ENCODE data around the gene BMAL1.

BMAL1 gene

DNA sequence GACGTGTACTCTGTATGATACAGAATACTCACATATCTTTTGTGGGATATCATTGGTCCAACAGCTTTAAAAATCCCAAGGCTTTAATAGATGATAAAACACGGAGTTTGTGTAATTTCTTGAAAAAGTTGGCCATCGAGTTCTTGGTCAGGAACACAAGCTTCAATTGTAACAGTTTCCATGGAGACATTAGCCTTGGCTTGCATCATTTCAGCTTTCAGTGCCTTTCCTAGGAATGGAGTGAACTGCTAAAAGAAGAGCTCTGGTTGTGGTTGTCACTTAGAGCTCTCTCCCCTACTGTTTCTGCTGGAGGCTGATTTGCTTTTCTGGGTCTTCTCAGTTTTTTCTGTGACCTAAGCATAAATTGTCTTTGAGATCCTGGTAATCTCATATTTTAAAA lies 14.2 kb downstream of the BMAL1 start:
- no peak for DNase-seq (ENCODE audit: low spot score)

DNA sequence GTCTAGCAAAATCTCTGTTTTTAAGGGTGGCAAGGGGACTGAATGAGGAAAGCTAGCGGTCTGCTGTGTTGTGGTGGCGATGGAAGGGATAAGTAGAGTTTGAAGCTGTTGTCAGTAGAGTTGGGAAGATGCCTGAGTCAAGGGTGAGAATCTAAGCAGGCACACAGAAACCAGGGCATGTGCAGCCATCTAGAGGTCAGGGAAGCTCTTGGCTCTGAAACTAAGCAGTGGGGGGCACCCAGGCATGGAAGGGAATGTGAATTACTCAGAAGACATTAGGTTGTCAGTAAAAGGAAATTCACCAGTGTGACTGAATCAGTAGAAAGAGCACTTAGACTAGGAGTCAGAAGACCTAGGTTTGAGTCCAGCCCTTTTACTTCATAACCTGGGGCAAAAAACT lies 15.4 kb downstream of the BMAL1 start:
- no peak for DNase-seq (ENCODE audit: low spot score)

- no peak for DNase-seq (ENCODE audit: low spot score)
These were observed 16.6 kb downstream of the BMAL1 start for GRCh38 chr11:13294178-13294577.

GRCh38 chr11:13294771-13295579 lies 17.4 kb downstream of the BMAL1 start:
- no peak for DNase-seq (ENCODE audit: low spot score)

DNA sequence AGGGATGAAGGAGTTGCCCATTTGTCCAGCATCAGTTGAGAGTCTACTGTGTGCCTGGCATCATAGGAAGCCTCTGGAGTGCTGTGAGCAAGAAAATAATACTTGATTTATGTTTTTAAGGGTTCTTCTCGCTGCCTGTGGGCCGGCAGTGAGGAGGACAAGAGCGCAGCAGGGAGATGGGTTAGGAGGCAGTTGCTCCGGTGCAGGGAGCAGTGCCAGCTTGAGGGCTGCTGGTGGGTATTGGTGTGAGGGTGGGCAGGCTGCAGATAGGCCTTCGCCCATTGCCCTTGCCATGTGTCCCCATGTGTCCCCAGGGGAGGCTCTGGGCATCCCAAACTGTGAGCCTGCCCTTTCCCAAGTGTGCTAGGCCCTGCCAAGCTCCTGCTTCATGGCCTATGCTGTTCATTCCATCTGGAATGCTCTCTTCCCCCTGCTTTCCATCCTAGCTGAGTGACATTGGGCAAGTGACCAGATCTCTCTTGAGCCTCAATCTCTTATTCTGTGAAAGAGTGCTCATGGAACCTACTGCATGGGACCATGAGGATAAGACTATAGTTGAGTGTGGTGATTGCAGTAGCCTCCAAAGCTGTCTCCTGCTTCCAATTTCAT lies 19.8 kb downstream of the BMAL1 start:
- no peak for DNase-seq (ENCODE audit: low spot score)

DNA sequence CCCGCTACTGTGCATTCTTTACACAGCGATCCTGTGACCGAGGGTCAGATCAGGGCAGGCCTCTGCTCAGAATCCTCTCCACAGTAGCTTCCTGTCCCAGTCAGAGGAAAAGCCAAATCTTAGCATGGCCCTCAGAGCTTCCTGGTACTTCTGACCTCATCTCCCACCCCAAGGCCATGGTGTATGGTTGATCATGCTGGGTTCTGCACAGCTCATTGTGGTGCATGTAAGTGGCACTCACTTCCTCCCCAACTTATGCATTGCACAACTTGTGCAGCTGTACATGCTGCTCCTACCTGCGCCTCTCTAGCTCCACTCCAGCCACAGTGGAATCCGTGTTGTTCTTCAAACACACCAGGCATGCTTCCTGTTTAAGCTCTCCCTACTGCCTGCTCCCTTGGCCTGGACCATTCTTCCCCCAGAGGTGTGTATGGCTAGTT lies 20.3 kb downstream of the BMAL1 start:
- no peak for DNase-seq (ENCODE audit: low spot score)

DNA sequence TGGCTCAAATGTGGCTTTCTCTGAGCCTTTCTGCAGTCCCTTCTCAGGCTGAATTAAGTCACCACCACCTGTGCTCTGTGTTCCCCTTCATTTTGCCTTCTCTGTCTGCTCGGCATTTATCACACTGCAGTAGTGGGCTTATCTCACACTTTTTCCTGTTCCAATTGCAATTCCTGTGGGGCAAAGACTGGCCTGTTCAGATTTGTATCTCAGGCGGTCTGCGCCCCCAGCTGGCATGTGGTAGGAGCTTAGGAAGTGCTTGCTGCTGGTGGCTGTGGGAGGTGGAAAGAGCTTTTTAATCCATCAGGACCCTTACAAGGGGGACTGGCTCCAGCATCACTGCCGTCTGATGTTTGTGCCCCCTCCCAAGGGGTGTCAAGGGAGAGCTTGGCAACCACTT lies 21.2 kb downstream of the BMAL1 start:
- DNase-seq (ENCODE audit: low spot score): no peak

DNA sequence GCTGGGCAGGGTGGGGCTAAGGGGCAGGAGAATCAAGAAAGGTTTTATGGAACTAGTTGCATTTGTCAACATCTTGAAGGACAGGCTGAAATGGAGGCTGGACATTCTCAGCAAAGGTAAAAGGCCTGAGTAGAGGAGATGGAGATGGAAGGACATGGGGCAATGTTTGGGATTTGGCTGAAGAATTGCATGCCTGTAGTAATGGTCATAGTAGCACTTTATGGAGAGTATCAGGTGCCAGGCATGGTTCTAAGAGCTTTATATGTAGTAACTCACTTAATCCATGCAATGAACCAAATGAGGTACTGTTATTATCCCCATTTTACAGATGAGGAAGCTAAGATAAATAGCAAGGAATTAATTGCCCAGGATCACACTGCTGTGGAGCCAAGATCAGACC lies 23.9 kb downstream of the BMAL1 start:
- DNase-seq (ENCODE audit: low spot score): no peak

GRCh38 chr11:13302420-13302958 lies 24.9 kb downstream of the BMAL1 start:
- no peak for DNase-seq (ENCODE audit: low spot score)

DNA sequence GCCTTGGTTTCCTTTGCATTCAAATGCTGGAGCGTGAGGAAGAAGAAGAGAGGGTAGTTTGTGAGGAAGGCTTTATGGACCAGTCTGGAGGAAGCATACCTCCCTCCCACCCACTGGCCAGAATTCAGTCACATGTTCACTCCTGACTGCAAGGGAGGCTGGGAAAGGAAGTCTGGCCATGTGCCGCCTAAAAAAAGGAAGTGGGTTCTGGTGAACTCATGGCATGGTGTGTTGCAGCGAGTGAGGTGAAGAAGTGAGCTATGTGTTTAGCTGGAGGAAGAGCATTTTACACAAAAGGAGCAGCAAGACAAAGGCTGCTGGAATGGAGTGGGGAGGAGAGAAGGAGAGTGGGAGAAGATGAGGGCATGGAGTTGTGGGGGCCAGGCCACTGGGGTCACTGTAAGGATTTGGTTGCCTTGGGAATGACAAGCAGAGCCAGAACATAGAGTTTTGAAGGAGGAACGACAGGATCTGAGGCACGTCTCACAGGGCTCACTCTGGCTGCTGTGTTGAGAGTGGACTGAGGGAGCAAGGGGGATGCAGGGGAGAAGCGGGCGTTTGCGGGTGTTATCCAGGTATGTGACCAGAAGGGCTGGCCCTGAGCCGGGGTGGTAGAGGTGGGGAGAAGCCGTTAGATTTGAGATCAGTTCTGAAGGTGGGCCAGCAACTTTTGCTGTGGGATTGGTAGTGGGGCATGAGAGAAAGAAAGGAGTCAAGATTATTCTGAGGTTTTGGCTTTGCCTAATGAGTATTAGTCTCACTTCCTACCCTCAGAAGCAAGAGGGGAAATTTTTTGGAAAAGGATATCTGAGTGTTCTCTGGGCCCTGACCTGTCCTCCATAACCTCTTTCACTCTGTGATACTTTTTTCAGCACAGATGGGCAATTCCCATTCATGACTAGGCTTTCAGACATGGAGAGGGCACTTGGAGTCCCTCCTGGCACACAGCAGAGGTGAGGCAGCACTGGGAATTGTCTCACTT lies 26.4 kb downstream of the BMAL1 start:
- DNase-seq (ENCODE audit: low spot score): no peak

- no peak for DNase-seq (ENCODE audit: low spot score)
These were observed 27.2 kb downstream of the BMAL1 start for GRCh38 chr11:13304655-13305335.

DNA sequence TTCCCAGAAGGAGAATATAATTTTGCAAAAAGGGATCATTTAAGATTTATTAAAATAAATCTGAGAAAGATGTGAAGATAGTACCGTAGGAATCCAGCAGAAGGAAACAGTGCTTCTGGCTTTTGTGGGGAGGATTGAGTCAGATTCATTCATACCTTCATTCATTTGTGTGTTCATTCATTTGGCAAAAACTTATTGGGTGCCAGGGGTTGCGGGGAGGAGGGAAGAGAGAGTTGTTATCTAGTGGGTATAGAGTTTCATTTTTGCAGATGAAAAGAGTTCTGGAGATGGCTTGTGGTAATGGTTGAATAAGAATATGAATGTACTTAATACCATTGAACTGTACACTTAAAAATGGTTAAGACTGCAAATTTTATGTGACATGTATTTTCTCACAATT lies 31.1 kb downstream of the BMAL1 start:
- DNase-seq (ENCODE audit: low spot score): no peak

DNA sequence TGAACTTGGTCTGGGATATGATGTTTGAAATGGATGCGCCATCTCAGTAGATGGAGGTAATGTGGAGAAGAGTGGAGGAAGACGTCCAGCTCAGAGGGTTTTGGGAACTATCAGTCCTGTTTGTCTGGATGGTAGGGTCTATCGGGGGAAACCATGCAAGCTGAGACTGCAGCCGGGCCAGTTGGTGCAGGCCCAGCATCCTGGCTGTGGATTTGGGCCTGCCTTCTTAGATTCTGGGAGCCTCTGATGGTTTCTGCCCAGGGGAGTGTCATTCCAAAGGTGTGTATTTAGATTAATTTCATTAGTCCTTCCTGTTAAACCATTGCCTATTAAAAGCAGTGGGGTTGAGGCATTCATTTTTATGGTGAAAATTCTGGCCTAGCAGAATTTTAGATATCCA lies 31.6 kb downstream of the BMAL1 start:
- no peak for DNase-seq (ENCODE audit: low spot score)

- DNase-seq (ENCODE audit: low spot score): no peak
These were observed 32.9 kb downstream of the BMAL1 start for GRCh38 chr11:13310443-13310842.

DNA sequence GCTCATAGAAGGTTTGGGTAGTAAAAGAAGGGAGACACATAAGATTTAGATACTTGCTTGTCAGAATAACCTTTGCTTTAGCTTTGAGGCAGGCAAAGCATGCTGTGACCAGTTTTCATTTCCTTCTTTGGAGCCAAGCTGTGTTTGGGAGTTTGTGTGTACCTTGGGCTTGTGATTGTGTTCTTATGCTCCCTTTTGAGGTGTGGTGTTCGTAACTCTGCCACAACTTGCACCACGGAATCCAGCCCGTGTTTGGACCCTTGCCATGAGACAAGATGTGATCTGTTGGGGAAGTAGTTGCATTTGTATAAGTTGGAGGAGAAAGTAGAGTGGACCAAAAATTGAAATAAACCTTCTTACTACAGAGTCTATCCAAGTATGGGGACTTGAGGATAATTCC lies 34.0 kb downstream of the BMAL1 start:
- DNase-seq (ENCODE audit: low spot score): no peak

- DNase-seq (ENCODE audit: low spot score): no peak
These were observed 35.6 kb downstream of the BMAL1 start for GRCh38 chr11:13313005-13313819.

GRCh38 chr11:13314676-13315394 lies 37.2 kb downstream of the BMAL1 start:
- DNase-seq (ENCODE audit: low spot score): no peak

DNA sequence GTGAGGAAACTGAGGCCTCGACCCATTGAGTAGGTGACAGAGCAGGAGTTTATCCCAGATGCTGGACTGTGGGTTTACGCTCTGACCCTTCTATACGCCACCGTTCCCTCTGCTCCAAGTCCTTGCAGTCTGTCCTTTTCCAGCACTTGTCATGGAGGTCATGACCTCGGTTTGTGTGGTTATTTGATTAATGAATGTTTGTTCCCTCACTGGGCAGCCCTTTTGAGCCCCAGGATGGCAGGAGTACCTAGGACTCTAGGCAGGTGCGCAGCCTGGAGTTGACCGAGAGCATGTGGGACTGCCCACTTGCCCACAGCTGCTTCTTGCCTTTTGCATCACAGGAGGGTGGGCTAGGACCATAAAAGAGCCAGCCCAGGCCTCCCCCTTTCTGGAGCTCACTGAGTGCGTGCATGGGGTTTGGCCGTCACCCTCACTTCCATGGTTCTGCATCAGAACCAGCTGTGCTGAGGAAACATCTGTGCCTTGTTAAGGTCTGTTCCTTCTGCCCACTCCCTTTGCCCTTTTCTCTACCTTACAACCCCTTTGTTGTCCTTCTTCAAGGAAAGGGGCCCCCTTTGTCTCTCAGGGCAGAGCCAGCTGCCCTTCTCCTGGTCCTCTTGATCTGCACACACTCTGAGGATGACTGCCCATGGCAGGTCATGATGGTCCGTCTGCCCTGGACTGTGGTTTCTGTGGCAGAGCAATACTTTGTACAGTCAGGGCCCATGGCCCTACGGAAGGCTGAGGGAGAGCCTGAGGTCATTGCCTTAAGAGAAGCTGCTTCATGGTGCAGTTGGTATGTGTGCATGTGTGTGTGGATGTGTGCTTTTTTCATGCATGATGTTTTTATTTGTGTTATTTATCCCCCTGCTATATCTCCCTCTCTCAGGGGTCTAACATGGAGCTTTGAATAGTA lies 38.2 kb downstream of the BMAL1 start:
- DNase-seq (ENCODE audit: low spot score): no peak

DNA sequence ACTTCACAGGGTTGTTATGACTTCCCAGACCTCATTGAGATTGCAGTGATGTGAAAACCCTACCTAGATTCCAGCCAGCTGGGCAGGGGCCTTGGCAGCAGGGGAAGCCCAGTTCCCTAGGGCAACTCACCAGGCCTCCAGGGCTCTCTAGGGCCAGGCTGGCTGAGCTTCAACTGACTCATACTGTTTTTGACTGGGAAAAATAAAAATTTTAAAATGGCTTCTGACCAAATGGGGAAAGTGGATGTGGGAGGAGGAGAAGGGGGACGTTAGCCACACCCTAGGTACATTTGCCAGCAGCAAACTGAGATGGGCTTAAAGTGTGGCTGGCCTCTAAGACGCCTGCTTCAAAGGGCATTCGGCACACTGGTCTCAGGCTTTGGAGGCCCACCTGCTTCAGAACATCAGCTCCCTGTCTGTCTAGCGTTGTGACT lies 39.0 kb downstream of the BMAL1 start:
- no peak for DNase-seq (ENCODE audit: low spot score)
